ENCODE data around the gene CD226. TPM values are rescaled to one million over a fixed set of nuclear protein-coding genes. Genes with fewer than 3 reads are reported as not detected.
A peak's percentile ranks its signal among the peaks of the same experiment; 100 is the strongest.

CD226 gene
- total and polyA plus RNA-seq, 8 donors = under 0.01 to 10.5 (median 0.89) TPM; not detected in 1

DNA sequence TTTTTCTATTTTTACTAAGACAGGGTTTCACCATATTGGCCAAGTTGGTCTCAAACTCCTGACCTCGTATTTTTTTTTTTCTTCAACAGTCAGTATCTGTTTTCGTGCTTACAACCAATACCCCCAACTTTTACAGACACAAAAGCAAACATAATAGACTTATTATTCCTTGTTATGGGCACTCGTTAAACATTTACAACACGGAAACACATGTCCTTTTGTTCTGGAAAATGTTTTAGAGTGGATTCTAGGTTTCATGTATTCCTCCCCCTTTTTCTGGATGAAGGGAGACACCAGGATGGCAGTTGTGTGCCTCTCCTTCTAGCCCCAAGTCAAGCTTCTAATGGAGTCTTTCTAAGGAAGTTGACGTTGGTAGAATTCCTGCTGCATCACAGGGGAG, 88.8 kb downstream of the CD226 start:
- TF ChIP-seq EP300 (IDR thresholded peaks at IDR 0.05) (no peak), POLR2AphosphoS5 (IDR thresholded peaks at IDR 0.05) (no peak), POLR2A (IDR thresholded peaks at IDR 0.05) (no peak)
- TF ChIP-seq, protein P1, sequence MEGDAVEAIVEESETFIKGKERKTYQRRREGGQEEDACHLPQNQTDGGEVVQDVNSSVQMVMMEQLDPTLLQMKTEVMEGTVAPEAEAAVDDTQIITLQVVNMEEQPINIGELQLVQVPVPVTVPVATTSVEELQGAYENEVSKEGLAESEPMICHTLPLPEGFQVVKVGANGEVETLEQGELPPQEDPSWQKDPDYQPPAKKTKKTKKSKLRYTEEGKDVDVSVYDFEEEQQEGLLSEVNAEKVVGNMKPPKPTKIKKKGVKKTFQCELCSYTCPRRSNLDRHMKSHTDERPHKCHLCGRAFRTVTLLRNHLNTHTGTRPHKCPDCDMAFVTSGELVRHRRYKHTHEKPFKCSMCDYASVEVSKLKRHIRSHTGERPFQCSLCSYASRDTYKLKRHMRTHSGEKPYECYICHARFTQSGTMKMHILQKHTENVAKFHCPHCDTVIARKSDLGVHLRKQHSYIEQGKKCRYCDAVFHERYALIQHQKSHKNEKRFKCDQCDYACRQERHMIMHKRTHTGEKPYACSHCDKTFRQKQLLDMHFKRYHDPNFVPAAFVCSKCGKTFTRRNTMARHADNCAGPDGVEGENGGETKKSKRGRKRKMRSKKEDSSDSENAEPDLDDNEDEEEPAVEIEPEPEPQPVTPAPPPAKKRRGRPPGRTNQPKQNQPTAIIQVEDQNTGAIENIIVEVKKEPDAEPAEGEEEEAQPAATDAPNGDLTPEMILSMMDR (IDR thresholded peaks at IDR 0.05) = no peak
- Histone ChIP-seq H3K4me3 (no peak overlapping the region), H3K27ac (no peak overlapping the region), H3K4me1 (no peaks in the 10 kb centered on the region), H3K9me3 (no peaks in the 10 kb centered on the region), H3K36me3 (no peaks in the 10 kb centered on the region), H3K27me3 (no peaks in the 10 kb centered on the region)
- DNase-seq = no peak
- 75 to 85% (median 79%) methylated on average over 5 of the region's 5 CpGs for WGBS, 5 donors
- intact Hi-C loops (cut with DNase I; ENCODE audit: low total_unique reads) = no loop called here

DNA sequence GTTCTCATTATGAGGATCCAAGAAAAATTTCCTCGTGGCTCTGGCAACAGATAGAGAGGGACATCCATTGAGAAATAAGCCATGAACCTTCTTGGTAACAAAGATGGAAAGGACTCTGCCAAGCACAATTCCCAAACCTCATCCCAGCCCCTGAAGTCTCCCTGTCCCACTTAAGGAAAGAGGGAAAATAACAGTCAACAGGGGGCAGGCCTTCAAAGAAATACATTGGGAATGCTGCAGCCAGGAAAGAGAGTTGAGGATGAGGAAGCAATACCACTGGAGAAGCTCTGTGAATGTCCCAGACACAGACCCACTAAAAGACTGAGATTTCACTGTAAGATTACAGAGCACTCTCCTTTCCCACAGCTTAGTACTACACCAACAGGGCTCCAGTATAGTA, 93.2 kb downstream of the CD226 start:
- no peak overlapping the region for H3K27ac ChIP-seq
- no peaks in the 10 kb centered on the region for H3K36me3 ChIP-seq
- H3K4me1 ChIP-seq = no peaks in the 10 kb centered on the region
- 83 to 94% (median 88%) methylated on average over 1 of the region's 1 CpG for WGBS, 5 donors
- no peak for DNase-seq
- H3K9me3 ChIP-seq = no peaks in the 10 kb centered on the region
- no peak overlapping the region for H3K4me3 ChIP-seq
- H3K27me3 ChIP-seq = no peaks in the 10 kb centered on the region
- TF ChIP-seq POLR2AphosphoS5 (IDR thresholded peaks at IDR 0.05) (no peak), EP300 (IDR thresholded peaks at IDR 0.05) (no peak), POLR2A (IDR thresholded peaks at IDR 0.05) (no peak)
- TF ChIP-seq, protein P1 (IDR thresholded peaks at IDR 0.05) = no peak
- intact Hi-C loops (cut with DNase I; ENCODE audit: low total_unique reads) = no loop called here

DNA sequence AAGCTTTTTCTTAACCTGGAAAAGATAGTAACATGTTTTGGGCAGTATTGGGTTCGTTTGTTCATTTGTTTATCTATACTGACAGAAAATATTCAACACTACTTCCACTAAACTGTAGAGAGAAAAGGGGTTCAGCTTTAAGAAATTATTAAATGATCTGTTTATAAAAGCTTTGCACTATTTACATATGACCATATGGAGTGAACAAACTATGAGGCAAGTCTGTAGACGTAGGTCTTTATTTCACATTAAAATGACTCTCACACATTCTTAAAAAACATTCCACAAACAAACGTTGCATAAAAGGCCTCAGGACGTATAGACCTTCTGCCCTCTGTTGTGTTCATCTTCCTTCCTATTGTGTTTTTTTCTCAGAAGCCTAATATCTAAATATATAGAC, 94.6 kb downstream of the CD226 start:
- no peaks in the 10 kb centered on the region for H3K9me3 ChIP-seq
- H3K4me3 ChIP-seq = no peak overlapping the region
- intact Hi-C loops (cut with DNase I; ENCODE audit: low total_unique reads) = no loop called here
- no peaks in the 10 kb centered on the region for H3K4me1 ChIP-seq
- no peak overlapping the region for H3K27ac ChIP-seq
- H3K36me3 ChIP-seq = no peaks in the 10 kb centered on the region
- no peak for DNase-seq
- WGBS, 5 donors = 37 to 55% (median 52%) methylated on average over 4 of the region's 4 CpGs
- TF ChIP-seq, protein P1 (IDR thresholded peaks at IDR 0.05) = no peak
- TF ChIP-seq POLR2AphosphoS5 (IDR thresholded peaks at IDR 0.05) (no peak), POLR2A (IDR thresholded peaks at IDR 0.05) (no peak)
- H3K27me3 ChIP-seq = no peaks in the 10 kb centered on the region

DNA sequence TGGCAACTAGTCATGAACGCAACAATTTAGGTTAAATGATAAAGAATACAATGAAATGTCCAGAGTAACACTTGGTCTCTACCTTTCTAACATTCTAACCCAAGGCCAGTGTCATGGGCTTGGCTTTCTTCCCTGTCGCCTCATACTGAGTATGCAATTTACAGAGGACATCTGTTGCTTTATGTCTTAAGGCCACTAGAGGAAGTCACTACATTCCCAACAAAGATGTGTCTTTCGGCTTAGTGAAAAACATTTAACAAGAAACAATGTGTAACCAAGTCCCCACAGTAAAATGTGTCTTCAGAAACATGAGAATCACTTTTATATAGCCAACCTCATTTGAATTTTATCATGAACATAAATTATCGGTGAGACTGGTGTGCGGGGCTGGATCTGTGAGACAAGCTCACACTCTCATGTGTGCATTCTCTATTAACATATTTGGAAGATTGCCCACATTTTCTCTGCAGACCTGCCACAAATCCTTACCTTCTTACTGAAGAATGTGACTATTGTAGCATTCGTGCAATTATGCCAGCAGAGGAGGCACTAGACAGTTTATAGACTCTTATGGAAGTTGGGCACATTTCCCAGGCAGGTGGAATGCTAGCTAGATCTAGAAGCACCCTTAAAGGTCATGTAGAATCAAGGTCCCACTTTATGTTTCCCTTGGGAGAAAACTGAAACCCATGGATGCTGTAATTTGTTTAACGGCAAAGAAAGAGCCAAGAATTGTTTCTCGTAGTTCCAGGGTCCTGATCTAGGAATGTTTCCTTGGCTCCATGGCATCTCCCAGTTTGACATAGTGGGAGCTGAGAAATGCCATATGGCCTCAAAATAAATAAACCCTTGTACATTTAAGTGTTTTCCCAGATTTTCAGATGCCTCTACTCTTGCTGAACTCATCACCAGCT, 101.8 kb downstream of the CD226 start:
- peak in 1 of 2 donors; percentile 44 for DNase-seq
- H3K9me3 ChIP-seq = no peaks in the 10 kb centered on the region
- TF ChIP-seq EP300 (IDR thresholded peaks at IDR 0.05) (no peak), POLR2AphosphoS5 (IDR thresholded peaks at IDR 0.05) (peak in 1 of 3 donors; percentile 8), POLR2A (IDR thresholded peaks at IDR 0.05) (no peak)
- TF ChIP-seq, protein P1 (IDR thresholded peaks at IDR 0.05) = no peak
- H3K36me3 ChIP-seq = no peaks in the 10 kb centered on the region
- no peak overlapping the region for H3K4me3 ChIP-seq
- H3K27me3 ChIP-seq = no peaks in the 10 kb centered on the region
- intact Hi-C loops (cut with DNase I; ENCODE audit: low total_unique reads) = no loop called here
- peaks cover 0 to 16% (median 0%) of the 10 kb centered on the region in 4 donors for H3K4me1 ChIP-seq
- no peak overlapping the region for H3K27ac ChIP-seq
- WGBS, 5 donors = 65 to 78% (median 71%) methylated on average over 8 of the region's 8 CpGs

Measured in stomach (tissue), 9 donors.